Neural progenitor cell (in vitro differentiated cells): Measurements from ENCODE around the gene PLA2G2F. TPM values are rescaled to one million over a fixed set of nuclear protein-coding genes. Genes with fewer than 3 reads are reported as not detected.

Experiments
- DNase-seq: peaks from one replicate; pipeline ENCODE4 v3.0.0-alpha.2; 2016; ENCODE audit warnings: low spot score
- H2AFZ ChIP-seq: fragments of 200-600 bp; sonication (generic); replicated peaks from 2 replicates; pipeline ENCODE4 v1.6.1; 2016; ENCODE audit warnings: antibody characterized with exemption
- H3F3A ChIP-seq: fragments of 200-600 bp; sonication (generic); 2 replicates; pipeline ENCODE4 v1.6.1; 2016; ENCODE audit warnings: antibody characterized with exemption, low read depth
- H3K27ac ChIP-seq: fragments of 200-600 bp; sonication (generic); 2 replicates; pipeline ENCODE4 v1.5.1; 2016; ENCODE audit warnings: mild to moderate bottlenecking
- H3K27me3 ChIP-seq: fragments of 200-600 bp; sonication (generic); 2 replicates; pipeline ENCODE4 v1.6.1; 2016; ENCODE audit warnings: mild to moderate bottlenecking, moderate library complexity
- H3K36me3 ChIP-seq: fragments of 200-600 bp; sonication (generic); 2 replicates; pipeline ENCODE4 v1.5.1; 2016
- H3K4me1 ChIP-seq: fragments of 200-600 bp; sonication (generic); 2 replicates; pipeline ENCODE4 v1.6.1; 2016; ENCODE audit warnings: mixed run types
- H3K4me2 ChIP-seq: fragments of 200-600 bp; sonication (generic); 2 replicates; pipeline ENCODE4 v1.6.1; 2016
- H3K4me3 ChIP-seq: fragments of 200-600 bp; sonication (generic); 2 replicates; pipeline ENCODE4 v1.5.1; 2016
- H3K79me2 ChIP-seq: fragments of 200-600 bp; sonication (generic); 2 replicates; pipeline ENCODE4 v1.6.1; 2016; ENCODE audit warnings: low read depth
- H3K9ac ChIP-seq: fragments of 200-600 bp; sonication (generic); 2 replicates; pipeline ENCODE4 v1.6.1; 2016
- H3K9me3 ChIP-seq: fragments of 200-600 bp; sonication (generic); 2 replicates; pipeline ENCODE4 v1.5.1; 2016; ENCODE audit warnings: low read depth
- H4K20me1 ChIP-seq: fragments of 200-600 bp; sonication (generic); 2 replicates; pipeline ENCODE4 v1.6.1; 2016; ENCODE audit warnings: low read depth
- H3K27ac Mint-ChIP-seq: 3 replicates; pipeline ENCODE4 v1.8.0; 2021; ENCODE audit warnings: mixed read lengths
- H3K27me3 Mint-ChIP-seq: 2 replicates; pipeline ENCODE4 v1.8.0; 2022; ENCODE audit warnings: low read depth, mild to moderate bottlenecking, inconsistent platforms, moderate library complexity, mixed read lengths; ENCODE audit not compliant: insufficient read depth
- H3K36me3 Mint-ChIP-seq: 3 replicates; pipeline ENCODE4 v1.8.0; 2021; ENCODE audit warnings: mixed read lengths
- H3K4me1 Mint-ChIP-seq: 3 replicates; pipeline ENCODE4 v1.8.0; 2021; ENCODE audit warnings: mixed read lengths
- H3K4me3 Mint-ChIP-seq: 3 replicates; pipeline ENCODE4 v1.8.0; 2021; ENCODE audit warnings: mild to moderate bottlenecking, moderate library complexity, mixed read lengths
- H3K9me3 Mint-ChIP-seq: 3 replicates; pipeline ENCODE4 v1.8.0; 2020; ENCODE audit warnings: mixed read lengths
- EZH2 ChIP-seq: fragments of 200-600 bp; sonication (generic); IDR thresholded peaks from 2 replicates; pipeline ENCODE4 v1.6.1; 2017; ENCODE audit warnings: antibody characterized with exemption, mild to moderate bottlenecking, moderate library complexity
- EZH2phosphoT487 ChIP-seq: fragments of 200-600 bp; sonication (generic); IDR thresholded peaks from 2 replicates; pipeline ENCODE4 v1.6.1; 2017; ENCODE audit warnings: antibody characterized with exemption
- total RNA-seq: library from RNA; depleted of rRNA; stranded (reverse); fragments of >200 nt; gene quantifications from 2 replicates; pipeline ENCODE4 v1.2.3, GENCODE V29; 2015; ENCODE audit warnings: low replicate concordance
- TF ChIP-seq, protein P1 (sequence below): fragments of 200-600 bp; sonication (generic); IDR thresholded peaks from 2 replicates; pipeline ENCODE4 v1.5.1; 2017; ENCODE audit warnings: antibody characterized with exemption, mild to moderate bottlenecking

Gene PLA2G2F
- total RNA-seq, 1 donor from 2014 or later: not detected

DNA sequence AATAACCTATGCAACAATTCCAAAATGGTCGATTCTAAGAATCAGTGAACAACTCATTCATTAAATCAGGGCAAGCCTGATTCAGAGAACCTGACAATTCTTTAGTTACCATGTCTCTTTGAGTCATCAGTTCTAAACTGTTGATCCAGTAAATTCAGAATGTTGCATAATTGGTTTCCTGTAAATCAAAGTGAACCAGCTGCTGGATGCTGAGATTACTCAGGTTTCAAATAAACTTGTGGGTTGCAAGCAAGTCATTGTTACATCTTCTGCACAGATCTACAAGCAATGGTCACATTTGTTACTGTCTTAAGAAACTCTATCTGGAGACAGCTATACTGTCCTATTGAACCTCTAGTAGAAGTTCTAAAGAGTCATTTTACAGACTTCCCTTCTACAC lies 36.2 kb upstream of the PLA2G2F start:
- Histone ChIP-seq H3K27me3 (no peaks in the 10 kb centered on the region), H3K27ac (no peak overlapping the region), H3K79me2 (no peaks in the 10 kb centered on the region), H3F3A (no peaks in the 10 kb centered on the region), H3K36me3 (no peaks in the 10 kb centered on the region), H2AFZ (no peak overlapping the region), H3K4me1 (no peaks in the 10 kb centered on the region), H3K4me2 (no peak overlapping the region), H3K4me3 (no peak overlapping the region), H3K9ac (no peak overlapping the region), H4K20me1 (no peaks in the 10 kb centered on the region), H3K9me3 (no peaks in the 10 kb centered on the region)
- Mint-ChIP-seq H3K27me3 (peaks cover 7% of the 10 kb centered on the region), H3K27ac (no peak overlapping the region), H3K36me3 (no peaks in the 10 kb centered on the region), H3K4me1 (no peaks in the 10 kb centered on the region), H3K9me3 (peaks cover 4% of the 10 kb centered on the region), H3K4me3 (no peak overlapping the region)
- TF ChIP-seq EZH2 (no peak), EZH2phosphoT487 (no peak)
- TF ChIP-seq, protein P1, sequence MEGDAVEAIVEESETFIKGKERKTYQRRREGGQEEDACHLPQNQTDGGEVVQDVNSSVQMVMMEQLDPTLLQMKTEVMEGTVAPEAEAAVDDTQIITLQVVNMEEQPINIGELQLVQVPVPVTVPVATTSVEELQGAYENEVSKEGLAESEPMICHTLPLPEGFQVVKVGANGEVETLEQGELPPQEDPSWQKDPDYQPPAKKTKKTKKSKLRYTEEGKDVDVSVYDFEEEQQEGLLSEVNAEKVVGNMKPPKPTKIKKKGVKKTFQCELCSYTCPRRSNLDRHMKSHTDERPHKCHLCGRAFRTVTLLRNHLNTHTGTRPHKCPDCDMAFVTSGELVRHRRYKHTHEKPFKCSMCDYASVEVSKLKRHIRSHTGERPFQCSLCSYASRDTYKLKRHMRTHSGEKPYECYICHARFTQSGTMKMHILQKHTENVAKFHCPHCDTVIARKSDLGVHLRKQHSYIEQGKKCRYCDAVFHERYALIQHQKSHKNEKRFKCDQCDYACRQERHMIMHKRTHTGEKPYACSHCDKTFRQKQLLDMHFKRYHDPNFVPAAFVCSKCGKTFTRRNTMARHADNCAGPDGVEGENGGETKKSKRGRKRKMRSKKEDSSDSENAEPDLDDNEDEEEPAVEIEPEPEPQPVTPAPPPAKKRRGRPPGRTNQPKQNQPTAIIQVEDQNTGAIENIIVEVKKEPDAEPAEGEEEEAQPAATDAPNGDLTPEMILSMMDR: no peak
- no peak for DNase-seq

DNA sequence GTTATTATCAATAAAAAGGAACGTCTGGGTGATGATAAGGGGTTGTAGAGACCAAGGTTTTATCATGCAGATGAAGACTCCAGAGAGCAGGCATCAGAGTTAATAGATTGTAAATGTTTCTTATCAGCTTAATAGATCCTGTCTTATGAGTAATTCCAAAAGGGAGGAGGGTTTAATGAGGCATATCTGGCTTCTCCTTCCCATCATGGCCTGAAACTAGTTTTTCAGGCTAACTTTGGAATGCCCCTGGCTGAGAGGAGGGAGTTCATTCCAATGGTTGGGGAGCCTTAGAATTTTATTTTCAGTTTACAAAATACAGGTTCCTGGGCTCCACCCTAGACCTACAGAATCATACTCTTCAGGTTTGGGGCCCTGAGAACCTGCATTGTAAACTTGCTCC lies 33.3 kb upstream of the PLA2G2F start:
- H3K9me3 ChIP-seq: no peaks in the 10 kb centered on the region
- DNase-seq: no peak
- Mint-ChIP-seq H3K27ac (no peak overlapping the region), H3K36me3 (no peaks in the 10 kb centered on the region), H3K27me3 (peaks cover 5% of the 10 kb centered on the region), H3K4me3 (no peak overlapping the region), H3K4me1 (peaks cover 6% of the 10 kb centered on the region), H3K9me3 (no peaks in the 10 kb centered on the region)
- H3K4me1 ChIP-seq: no peaks in the 10 kb centered on the region
- TF ChIP-seq, protein P1: no peak
- TF ChIP-seq EZH2 (no peak), EZH2phosphoT487 (no peak)
- H3F3A ChIP-seq: no peaks in the 10 kb centered on the region
- no peak overlapping the region for H3K4me2 ChIP-seq
- no peaks in the 10 kb centered on the region for H3K79me2 ChIP-seq
- no peak overlapping the region for H3K27ac ChIP-seq
- no peaks in the 10 kb centered on the region for H4K20me1 ChIP-seq
- H3K9ac ChIP-seq: no peak overlapping the region
- no peak overlapping the region for H2AFZ ChIP-seq
- no peaks in the 10 kb centered on the region for H3K27me3 ChIP-seq
- H3K36me3 ChIP-seq: no peaks in the 10 kb centered on the region
- H3K4me3 ChIP-seq: no peak overlapping the region

DNA sequence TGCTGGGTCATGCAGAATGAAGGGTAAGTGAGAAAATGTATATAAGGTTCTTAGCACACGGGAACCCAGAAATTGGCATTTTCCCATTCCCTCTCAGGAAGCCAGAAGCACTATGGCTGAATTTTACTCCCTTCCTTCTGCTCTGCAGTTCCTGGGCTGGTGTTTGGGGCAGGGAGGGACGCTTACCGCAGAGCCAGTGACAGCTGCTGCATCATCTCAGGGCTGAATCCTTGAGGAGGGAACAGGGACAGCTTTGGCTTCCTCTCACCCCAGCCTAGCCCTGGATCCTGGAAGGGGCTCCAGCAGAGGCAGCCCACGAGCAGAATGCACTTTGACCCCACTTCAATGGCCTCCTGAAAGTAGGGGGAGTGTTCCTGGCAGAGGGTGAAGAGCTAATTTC lies 31.8 kb upstream of the PLA2G2F start:
- no peaks in the 10 kb centered on the region for H3K9me3 ChIP-seq
- H3K79me2 ChIP-seq: no peaks in the 10 kb centered on the region
- no peaks in the 10 kb centered on the region for H3K4me1 ChIP-seq
- no peak overlapping the region for H3K27ac ChIP-seq
- Mint-ChIP-seq H3K27me3 (peaks cover 3% of the 10 kb centered on the region), H3K36me3 (no peaks in the 10 kb centered on the region), H3K4me3 (no peak overlapping the region), H3K4me1 (peaks cover 6% of the 10 kb centered on the region), H3K27ac (no peak overlapping the region), H3K9me3 (no peaks in the 10 kb centered on the region)
- no peaks in the 10 kb centered on the region for H3K27me3 ChIP-seq
- no peak overlapping the region for H2AFZ ChIP-seq
- H3F3A ChIP-seq: no peaks in the 10 kb centered on the region
- H4K20me1 ChIP-seq: no peaks in the 10 kb centered on the region
- no peak for DNase-seq
- no peak overlapping the region for H3K4me3 ChIP-seq
- no peak overlapping the region for H3K9ac ChIP-seq
- TF ChIP-seq EZH2phosphoT487 (no peak), EZH2 (no peak)
- TF ChIP-seq, protein P1: no peak
- H3K36me3 ChIP-seq: no peaks in the 10 kb centered on the region
- H3K4me2 ChIP-seq: no peak overlapping the region
